HUES48 (cell line): ENCODE measurements around the gene MMADHC.
A peak's percentile ranks its signal among the peaks of the same experiment; 100 is the strongest.

Experiments used
- H3K27ac ChIP-seq: one replicate; pipeline ENCODE4 v1.7.0; 2013; ENCODE audit warnings: low read depth, low read length, inconsistent platforms
- H3K27me3 ChIP-seq: 2 replicates; pipeline ENCODE4 v1.6.1; 2013; ENCODE audit warnings: mild to moderate bottlenecking, low read length; ENCODE audit not compliant: control insufficient read depth, insufficient read depth
- H3K36me3 ChIP-seq: 2 replicates; pipeline ENCODE4 v1.6.1; 2013; ENCODE audit warnings: low read length; ENCODE audit not compliant: control insufficient read depth, insufficient read depth
- H3K4me1 ChIP-seq: 2 replicates; pipeline ENCODE4 v1.6.1; 2013; ENCODE audit warnings: mild to moderate bottlenecking, low read length; ENCODE audit not compliant: control insufficient read depth, insufficient read depth
- H3K4me3 ChIP-seq: 2 replicates; pipeline ENCODE4 v1.5.1; 2013; ENCODE audit warnings: mild to moderate bottlenecking, low read depth, low read length
- H3K9ac ChIP-seq: 2 replicates; pipeline ENCODE4 v1.6.1; 2013; ENCODE audit warnings: mild to moderate bottlenecking, low read depth, low read length, moderate library complexity
- H3K9me3 ChIP-seq: 2 replicates; pipeline ENCODE4 v1.6.1; 2013; ENCODE audit warnings: low read length; ENCODE audit not compliant: control insufficient read depth, insufficient read depth

Gene MMADHC

GRCh38 chr2:149587220-149587949, at the start of gene MMADHC:
TSS of gene MMADHC (minus strand) at chr2:149587775. CDS start at chr2:149587097, 678 bp downstream.
- Histone ChIP-seq H3K4me1 (peaks cover 6% of the 10 kb centered on the region), H3K36me3 (peaks cover 38% of the 10 kb centered on the region), H3K9me3 (no peaks in the 10 kb centered on the region), H3K27ac (peak within 1 kb of the TSS; percentile 98), H3K27me3 (no peaks in the 10 kb centered on the region), H3K4me3 (peak within 1 kb of the TSS; percentile 96), H3K9ac (peak within 1 kb of the TSS; percentile 98)

GRCh38 chr2:149634103-149634502, 46.5 kb upstream of the MMADHC start:
- no peak overlapping the region for H3K27ac ChIP-seq
- H3K9ac ChIP-seq = no peak overlapping the region
- no peaks in the 10 kb centered on the region for H3K9me3 ChIP-seq
- H3K27me3 ChIP-seq = no peaks in the 10 kb centered on the region
- H3K36me3 ChIP-seq = no peaks in the 10 kb centered on the region
- H3K4me1 ChIP-seq = no peaks in the 10 kb centered on the region
- no peak overlapping the region for H3K4me3 ChIP-seq

GRCh38 chr2:149630445-149630844, 42.9 kb upstream of the MMADHC start:
- no peak overlapping the region for H3K4me3 ChIP-seq
- H3K9ac ChIP-seq = no peak overlapping the region
- no peaks in the 10 kb centered on the region for H3K36me3 ChIP-seq
- H3K27ac ChIP-seq = no peak overlapping the region
- no peaks in the 10 kb centered on the region for H3K4me1 ChIP-seq
- no peaks in the 10 kb centered on the region for H3K9me3 ChIP-seq
- no peaks in the 10 kb centered on the region for H3K27me3 ChIP-seq

DNA sequence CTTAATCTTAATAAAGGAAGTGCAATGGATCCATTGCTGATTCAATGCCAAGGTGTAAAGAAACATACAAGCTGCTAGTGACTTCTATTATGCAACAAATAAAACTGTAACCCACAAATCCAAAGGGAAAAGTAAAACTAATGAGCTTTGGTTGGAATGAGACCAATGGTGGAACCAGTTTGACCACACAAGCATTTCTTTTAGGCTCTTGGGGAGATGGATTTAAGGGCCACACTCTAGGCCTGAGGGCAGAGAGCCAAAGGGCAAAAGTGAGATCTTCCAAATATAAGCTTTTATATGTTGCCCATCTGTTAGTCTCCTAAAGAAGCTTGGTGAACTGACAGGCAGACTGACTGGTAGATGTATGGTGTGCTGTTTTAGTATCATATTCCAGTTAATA, 41.5 kb upstream of the MMADHC start:
- Histone ChIP-seq H3K9ac (no peak overlapping the region), H3K27me3 (no peaks in the 10 kb centered on the region), H3K4me1 (no peaks in the 10 kb centered on the region), H3K9me3 (no peaks in the 10 kb centered on the region), H3K36me3 (no peaks in the 10 kb centered on the region), H3K4me3 (no peak overlapping the region), H3K27ac (no peak overlapping the region)

DNA sequence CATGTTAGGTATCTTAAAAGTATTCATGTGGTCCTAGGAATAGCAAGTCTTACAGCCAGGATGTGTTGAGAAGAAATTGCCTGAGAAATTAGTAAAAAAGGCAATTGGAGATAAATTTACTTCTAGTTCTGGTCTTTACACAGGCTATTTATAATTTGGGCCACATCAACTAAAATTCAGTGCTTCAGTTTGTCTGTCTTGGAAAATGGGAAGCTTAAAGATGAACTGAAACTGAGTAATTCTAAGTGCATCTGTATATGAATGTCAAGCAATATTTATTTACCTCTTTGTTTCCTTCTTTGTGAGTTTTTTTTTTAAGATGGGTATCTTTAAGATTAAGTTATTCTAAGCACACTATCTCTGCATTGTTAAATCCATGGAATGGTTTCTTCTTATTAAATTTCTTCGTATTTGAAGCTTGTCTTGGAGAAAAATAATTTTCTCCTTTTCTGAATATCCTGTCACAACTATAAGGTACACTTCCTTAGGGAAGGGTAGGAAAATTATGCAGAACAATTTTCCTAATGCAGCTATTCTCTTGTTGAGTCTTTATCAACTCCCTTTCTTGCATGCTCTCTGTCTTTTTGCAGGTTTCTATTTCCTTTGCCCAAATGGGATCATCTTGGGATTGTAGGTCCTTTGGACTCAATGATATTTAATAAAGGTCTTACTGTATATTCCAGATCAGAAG, 39.7 kb upstream of the MMADHC start:
- no peak overlapping the region for H3K27ac ChIP-seq
- H3K9ac ChIP-seq = no peak overlapping the region
- H3K4me1 ChIP-seq = no peaks in the 10 kb centered on the region
- H3K27me3 ChIP-seq = no peaks in the 10 kb centered on the region
- H3K4me3 ChIP-seq = no peak overlapping the region
- no peaks in the 10 kb centered on the region for H3K9me3 ChIP-seq
- no peaks in the 10 kb centered on the region for H3K36me3 ChIP-seq

DNA sequence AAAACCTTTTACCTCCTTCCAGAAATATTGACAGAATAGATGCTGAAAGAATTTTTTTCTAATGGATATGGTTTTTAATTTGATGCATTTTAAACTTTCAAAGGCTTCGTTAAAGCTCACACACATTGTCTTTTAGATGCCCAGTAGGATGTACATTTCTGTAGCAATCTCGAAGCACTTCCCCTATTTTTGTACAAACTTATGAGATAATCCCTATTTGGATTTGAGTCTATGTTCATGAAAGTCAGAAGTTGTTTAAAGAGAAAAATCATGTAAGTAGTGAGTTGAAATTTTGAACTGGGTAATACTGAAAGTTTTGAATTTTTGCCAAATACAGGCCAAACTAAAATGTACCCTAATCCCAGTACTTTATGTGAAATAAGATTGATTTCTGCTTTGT, 38.1 kb upstream of the MMADHC start:
- Histone ChIP-seq H3K9me3 (no peaks in the 10 kb centered on the region), H3K27ac (no peak overlapping the region), H3K9ac (no peak overlapping the region), H3K36me3 (no peaks in the 10 kb centered on the region), H3K4me1 (no peaks in the 10 kb centered on the region), H3K27me3 (no peaks in the 10 kb centered on the region), H3K4me3 (no peak overlapping the region)

- Histone ChIP-seq H3K4me1 (no peaks in the 10 kb centered on the region), H3K4me3 (no peak overlapping the region), H3K9ac (no peak overlapping the region), H3K27me3 (no peaks in the 10 kb centered on the region), H3K27ac (no peak overlapping the region), H3K9me3 (no peaks in the 10 kb centered on the region), H3K36me3 (no peaks in the 10 kb centered on the region)
Observed at GRCh38 chr2:149625271-149625670, 37.7 kb upstream of the MMADHC start.

DNA sequence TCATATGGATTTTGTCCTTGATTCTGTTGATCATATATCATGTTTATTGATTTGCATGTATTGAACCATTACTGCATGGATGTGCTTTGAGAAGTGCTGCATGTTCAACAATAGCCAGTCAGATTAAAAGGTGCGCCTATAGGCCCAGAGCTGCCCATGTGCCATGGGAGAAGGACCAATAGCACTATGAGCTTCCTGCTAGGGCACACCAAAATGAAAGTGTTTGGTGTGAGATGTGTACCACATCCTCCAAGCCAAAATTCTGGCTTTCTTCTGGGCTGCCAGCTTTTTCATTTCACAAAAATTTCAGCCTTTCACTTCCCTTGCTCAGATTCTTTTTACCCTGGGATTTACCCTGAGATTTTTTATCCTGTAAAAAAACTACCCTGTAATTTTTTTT, 34.8 kb upstream of the MMADHC start:
- Histone ChIP-seq H3K9ac (no peak overlapping the region), H3K4me3 (no peak overlapping the region), H3K9me3 (no peaks in the 10 kb centered on the region), H3K27me3 (no peaks in the 10 kb centered on the region), H3K36me3 (no peaks in the 10 kb centered on the region), H3K27ac (no peak overlapping the region), H3K4me1 (no peaks in the 10 kb centered on the region)

GRCh38 chr2:149617476-149617875, 29.9 kb upstream of the MMADHC start:
- Histone ChIP-seq H3K27ac (no peak overlapping the region), H3K4me1 (no peaks in the 10 kb centered on the region), H3K36me3 (no peaks in the 10 kb centered on the region), H3K4me3 (no peak overlapping the region), H3K9me3 (no peaks in the 10 kb centered on the region), H3K9ac (no peak overlapping the region), H3K27me3 (no peaks in the 10 kb centered on the region)

DNA sequence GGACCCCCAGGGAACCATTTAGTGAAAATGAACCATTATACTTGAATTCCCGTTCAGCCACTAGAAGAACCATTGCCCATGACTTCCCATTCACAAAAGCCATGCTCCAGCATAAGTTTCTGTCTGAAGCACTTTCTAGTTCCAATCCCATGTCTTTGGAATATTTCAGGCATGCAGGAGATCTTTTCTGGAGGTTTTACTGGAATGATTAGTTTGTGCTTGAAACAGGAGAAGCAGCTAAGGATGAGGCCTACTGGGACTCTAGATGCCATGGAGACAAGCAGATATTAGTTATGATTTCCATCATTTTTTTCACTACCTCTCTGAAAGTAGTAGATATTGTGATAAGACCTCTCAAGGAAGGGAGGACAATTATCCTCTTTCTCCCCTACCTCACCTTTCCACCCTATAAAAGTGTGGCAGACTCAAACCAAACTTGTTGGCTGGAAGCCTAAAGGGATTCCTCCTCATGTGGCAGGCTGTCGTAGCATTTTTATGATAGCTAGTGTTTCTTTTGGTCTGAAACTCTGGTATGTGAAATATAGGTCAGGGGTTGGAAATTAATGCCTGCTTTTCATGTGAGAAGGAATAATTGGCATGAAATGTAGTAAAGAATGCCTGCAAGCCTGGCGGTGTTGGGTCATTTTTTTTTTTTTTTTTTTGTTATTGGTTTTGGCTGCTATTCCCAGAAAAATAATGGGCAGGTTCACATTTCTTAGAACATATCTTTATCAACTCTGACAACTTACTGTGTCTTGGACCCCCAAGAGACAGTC, 29.3 kb upstream of the MMADHC start:
- H3K27me3 ChIP-seq = no peaks in the 10 kb centered on the region
- H3K4me1 ChIP-seq = no peaks in the 10 kb centered on the region
- no peaks in the 10 kb centered on the region for H3K36me3 ChIP-seq
- no peak overlapping the region for H3K9ac ChIP-seq
- no peak overlapping the region for H3K27ac ChIP-seq
- no peak overlapping the region for H3K4me3 ChIP-seq
- no peaks in the 10 kb centered on the region for H3K9me3 ChIP-seq

DNA sequence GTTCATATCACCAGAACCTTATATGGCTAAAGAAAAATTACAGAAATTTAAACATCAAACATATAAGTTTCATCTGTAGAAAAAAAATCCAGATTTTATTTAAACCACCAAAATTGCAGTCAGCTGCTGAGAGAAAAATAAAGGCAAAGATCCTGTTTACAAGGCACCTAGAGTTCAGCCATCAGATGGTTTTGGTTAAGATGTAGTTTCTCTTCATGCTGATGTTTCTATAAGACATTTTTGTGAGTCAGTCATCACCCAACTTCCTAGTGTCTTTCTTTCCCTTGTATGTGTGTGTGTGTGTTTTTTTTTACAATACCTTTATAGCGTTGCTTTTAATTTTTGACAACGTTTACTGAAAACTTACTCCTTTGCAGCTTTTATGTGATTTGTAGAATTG, 26.1 kb upstream of the MMADHC start:
- H3K4me1 ChIP-seq = no peaks in the 10 kb centered on the region
- no peak overlapping the region for H3K9ac ChIP-seq
- H3K27ac ChIP-seq = no peak overlapping the region
- H3K9me3 ChIP-seq = no peaks in the 10 kb centered on the region
- H3K27me3 ChIP-seq = no peaks in the 10 kb centered on the region
- no peaks in the 10 kb centered on the region for H3K36me3 ChIP-seq
- H3K4me3 ChIP-seq = no peak overlapping the region
